LoVo (cell line): Measurements from ENCODE around the gene OCEL1.
"Not testable (repeated sequence)": the region's sequence is repeated elsewhere in the genome, so short reads cannot be mapped to it uniquely, and the experiment has no call there.

Experiments used
- DNase-seq: peaks from one replicate; pipeline ENCODE4 v3.0.0-alpha.2; 2016; ENCODE audit warnings: low spot score

Gene OCEL1

GRCh38 chr19:17263712-17264640, 38.0 kb downstream of the OCEL1 start:
- no peak for DNase-seq

GRCh38 chr19:17264641-17264979, 38.6 kb downstream of the OCEL1 start, which contains the start of gene USHBP1:
USHBP1 (minus strand) TSS chr19:17264745; CDS start chr19:17264299, 446 bp downstream.
- no peak for DNase-seq

GRCh38 chr19:17266026-17266425, 40.0 kb downstream of the OCEL1 start:
- DNase-seq, result no peak

GRCh38 chr19:17266589-17266974, 40.6 kb downstream of the OCEL1 start:
- DNase-seq, result no peak

GRCh38 chr19:17266975-17267788, 41.2 kb downstream of the OCEL1 start, which contains the start of gene BABAM1:
BABAM1 (plus strand) TSS chr19:17267443; CDS start chr19:17268807, 1,364 bp downstream.
- DNase-seq, result peak; percentile 95

- DNase-seq, result no peak
Observed at GRCh38 chr19:17268754-17269153, 42.7 kb downstream of the OCEL1 start.

GRCh38 chr19:17274892-17275291, 48.9 kb downstream of the OCEL1 start:
- not testable (repeated sequence) for DNase-seq

- no peak for DNase-seq
Observed at GRCh38 chr19:17275441-17276175, 49.6 kb downstream of the OCEL1 start.
